ENCODE results near the gene FCHO1.
"Not testable (repeated sequence)": the region's sequence is repeated elsewhere in the genome, so short reads cannot be mapped to it uniquely, and the experiment has no call there.

The FCHO1 gene

GRCh38 chr19:17765069-17765618 lies 13.9 kb downstream of the FCHO1 start:
- DNase-seq: no peak

- peak; percentile 59 for DNase-seq
These were observed 15.4 kb downstream of the FCHO1 start for GRCh38 chr19:17766543-17767131.

- DNase-seq: no peak
These were observed 16.3 kb downstream of the FCHO1 start for GRCh38 chr19:17767559-17767958.

GRCh38 chr19:17770613-17771012 lies 19.3 kb downstream of the FCHO1 start:
- no peak for DNase-seq

- no peak for DNase-seq
These were observed 20.9 kb downstream of the FCHO1 start for GRCh38 chr19:17772172-17772571.

GRCh38 chr19:17775245-17775927 lies 24.1 kb downstream of the FCHO1 start:
- DNase-seq: no peak

- DNase-seq: no peak
These were observed 24.9 kb downstream of the FCHO1 start for GRCh38 chr19:17775991-17776803.

- DNase-seq: not testable (repeated sequence)
These were observed 26.6 kb downstream of the FCHO1 start for GRCh38 chr19:17777840-17778239.

GRCh38 chr19:17778251-17778967 lies 27.1 kb downstream of the FCHO1 start:
- DNase-seq: peak; percentile 57

- peak; percentile 52 for DNase-seq
These were observed 28.0 kb downstream of the FCHO1 start for GRCh38 chr19:17778968-17779929.

GRCh38 chr19:17780781-17781180 lies 29.5 kb downstream of the FCHO1 start:
- DNase-seq: no peak

GRCh38 chr19:17783721-17784120 lies 32.4 kb downstream of the FCHO1 start:
- DNase-seq: not testable (repeated sequence)

GRCh38 chr19:17784201-17785008 lies 33.1 kb downstream of the FCHO1 start:
- peak; percentile 72 for DNase-seq

- no peak for DNase-seq
These were observed 36.1 kb downstream of the FCHO1 start for GRCh38 chr19:17787274-17787913.

GRCh38 chr19:17788632-17789031 lies 37.4 kb downstream of the FCHO1 start:
- DNase-seq: no peak

GRCh38 chr19:17790059-17790780 lies 38.9 kb downstream of the FCHO1 start:
- DNase-seq: no peak

GRCh38 chr19:17794412-17794730 lies 43.1 kb downstream of the FCHO1 start:
- no peak for DNase-seq

- DNase-seq: peak; percentile 31
These were observed 43.6 kb downstream of the FCHO1 start, which contains the start of gene B3GNT3 for GRCh38 chr19:17794731-17795494. TSS of gene B3GNT3 (plus strand) at chr19:17795138. CDS start at chr19:17807808, 12,670 bp downstream.
